NCI-H510A treated with DMSO at 0.1 percent for 48 hours (cell line): ENCODE results near the gene SMIM24.
"Not testable (repeated sequence)": the region's sequence is repeated elsewhere in the genome, so short reads cannot be mapped to it uniquely, and the experiment has no call there.

Experiments
- DNase-seq: peaks from one replicate; lab custom pipeline; 2025; lab: John Stamatoyannopoulos, UW

The SMIM24 gene

DNA sequence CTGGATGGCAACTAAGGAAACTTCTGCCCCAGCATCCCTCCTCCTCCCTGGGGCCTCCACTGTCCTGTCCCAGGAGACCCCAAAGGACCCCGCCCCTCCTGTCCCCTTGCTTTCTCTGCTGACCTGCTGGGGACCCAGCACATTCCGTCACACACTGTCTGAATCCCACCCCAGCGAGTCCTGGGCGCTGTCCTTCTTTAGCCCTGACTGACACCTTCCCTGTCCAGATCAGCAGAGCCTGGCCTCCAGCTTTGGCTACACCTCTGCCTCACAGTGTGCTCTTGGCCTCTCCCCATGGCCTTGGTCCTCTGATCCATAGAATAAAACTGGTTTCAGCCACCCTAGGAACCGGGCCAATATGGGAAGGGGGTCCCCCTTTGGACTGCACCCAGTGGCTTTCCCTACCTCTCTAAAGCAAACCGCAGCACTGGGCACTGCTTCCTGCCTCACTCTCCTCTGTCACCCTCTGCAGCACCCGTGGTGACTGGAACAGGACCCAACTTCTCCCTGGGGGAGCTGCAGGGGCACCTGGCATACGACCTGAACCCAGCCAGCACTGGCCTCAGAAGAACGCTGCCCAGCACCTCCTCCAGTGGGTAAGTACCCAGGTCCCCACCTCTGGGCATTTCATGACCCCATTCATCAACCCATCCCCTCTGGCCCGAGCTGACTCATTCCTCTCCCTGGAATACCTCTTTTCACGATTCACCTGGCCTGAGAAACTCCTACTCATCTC lies 46.4 kb downstream of the SMIM24 start:
- no peak for DNase-seq

DNA sequence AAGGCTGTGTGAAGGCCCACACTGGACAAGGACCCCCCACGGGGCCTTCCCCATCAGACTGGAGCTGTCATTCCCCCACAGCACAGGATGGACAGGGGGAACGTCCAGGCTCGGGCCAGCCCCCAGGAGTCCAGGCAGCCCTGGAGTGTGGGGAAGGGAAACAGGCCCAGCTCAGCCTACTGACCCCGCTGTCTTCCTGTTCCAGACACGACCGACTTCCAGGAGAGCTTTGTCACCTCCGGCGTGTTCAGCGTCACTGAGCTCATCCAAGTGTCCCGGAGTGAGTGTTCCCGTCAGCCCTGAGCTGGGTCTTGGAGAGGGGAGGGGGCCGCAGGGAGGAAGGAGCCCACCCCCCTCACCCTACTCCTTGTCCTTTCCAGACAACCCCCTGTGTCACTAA lies 47.0 kb downstream of the SMIM24 start:
- no peak for DNase-seq

DNA sequence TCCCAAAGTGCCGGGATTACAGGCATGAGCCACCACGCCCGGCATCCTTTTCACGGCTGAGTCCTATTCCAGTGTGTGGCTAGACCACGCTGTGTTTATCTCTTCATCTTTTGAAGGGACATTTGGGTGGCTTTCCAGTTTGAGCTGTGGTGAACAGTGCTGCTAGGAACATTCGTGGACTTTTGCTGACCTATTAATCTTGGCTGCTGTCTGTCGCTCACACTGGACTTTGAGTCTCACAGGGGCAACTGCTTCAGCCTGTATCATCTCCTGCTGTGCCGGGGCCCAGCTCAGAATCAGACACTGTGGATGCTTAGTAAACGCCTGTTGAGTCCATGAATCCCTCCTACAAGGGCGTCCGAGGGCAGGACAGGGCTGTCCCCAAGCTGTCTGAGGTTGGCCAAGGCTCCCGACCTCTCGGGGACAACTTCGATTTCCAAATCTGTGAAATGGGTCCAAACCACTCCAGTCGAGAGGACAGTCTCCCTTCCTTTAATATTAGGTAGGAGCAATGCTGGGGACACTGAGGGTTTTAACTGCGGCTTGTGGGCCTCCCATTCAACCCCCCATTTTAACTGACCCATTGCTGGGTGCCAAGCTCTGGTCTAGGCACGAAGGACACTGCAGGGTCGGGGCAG lies 48.4 kb downstream of the SMIM24 start:
- no peak for DNase-seq

DNA sequence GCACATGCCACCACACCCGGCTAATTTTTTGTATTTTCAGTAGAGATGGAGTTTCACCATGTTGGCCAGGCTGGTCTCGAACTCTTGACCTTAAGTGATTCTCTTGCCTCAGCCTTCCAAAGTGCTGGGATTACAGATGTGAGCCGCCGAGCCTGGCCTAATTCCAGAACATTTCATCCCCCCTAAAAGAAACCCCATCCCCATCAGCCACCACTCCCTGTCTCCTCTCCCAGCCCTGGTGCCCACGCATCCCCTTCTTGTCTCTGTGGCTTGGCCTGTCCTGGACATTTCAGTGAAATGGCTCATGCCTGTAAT lies 50.0 kb downstream of the SMIM24 start:
- DNase-seq, result not testable (repeated sequence)

DNA sequence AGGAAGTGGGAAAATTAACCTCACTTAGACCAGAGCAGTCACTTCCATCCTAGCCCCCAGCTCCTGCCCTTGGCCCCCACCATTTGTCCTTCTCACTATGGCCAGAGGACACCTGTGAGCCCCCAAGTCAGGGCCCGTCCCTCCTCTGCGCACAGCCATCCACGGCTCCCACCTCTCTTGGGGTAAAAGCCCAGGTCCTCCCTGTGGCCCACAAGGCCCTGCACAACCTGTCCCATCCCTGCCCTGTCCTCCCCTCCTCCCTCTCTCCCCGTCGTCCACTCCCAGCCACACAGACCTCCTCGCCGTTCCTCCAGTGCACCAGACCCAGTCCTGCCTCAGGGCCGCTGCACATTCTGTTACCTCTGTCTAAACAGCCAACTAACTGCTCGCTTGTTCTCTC lies 53.9 kb downstream of the SMIM24 start:
- no peak for DNase-seq
